Stimulated activated CD8-positive, alpha-beta memory T cell treated with anti-CD3 and anti-CD28 coated beads, Interleukin-4, amount 100 ng/mL, for 24 hours (primary cell): ENCODE data around the gene BMERB1.
"Not testable (repeated sequence)": the region's sequence is repeated elsewhere in the genome, so short reads cannot be mapped to it uniquely, and the experiment has no call there.

Experiments
- DNase-seq: peaks from one replicate; pipeline ENCODE4 v3.0.0-alpha.2; 2020; ENCODE audit warnings: low read depth

BMERB1 gene

GRCh38 chr16:15425861-15426260, 8.5 kb upstream of the BMERB1 start:
- no peak for DNase-seq

- no peak for DNase-seq
These were observed 7.6 kb upstream of the BMERB1 start for GRCh38 chr16:15426796-15427195.

GRCh38 chr16:15427648-15428239, 6.6 kb upstream of the BMERB1 start:
- peak; percentile 41 for DNase-seq

- DNase-seq: not testable (repeated sequence)
These were observed 3.5 kb upstream of the BMERB1 start for GRCh38 chr16:15430884-15431283.

- DNase-seq: no peak
These were observed 336 bp upstream of the BMERB1 start for GRCh38 chr16:15434079-15434424.

- no peak for DNase-seq
These were observed 952 bp downstream of the BMERB1 start for GRCh38 chr16:15435216-15435864.

- DNase-seq: no peak
These were observed 4.7 kb downstream of the BMERB1 start for GRCh38 chr16:15439102-15439501.

- no peak for DNase-seq
These were observed 5.1 kb downstream of the BMERB1 start for GRCh38 chr16:15439521-15439920.

- no peak for DNase-seq
These were observed 6.5 kb downstream of the BMERB1 start for GRCh38 chr16:15440852-15441251.

- DNase-seq: not testable (repeated sequence)
These were observed 7.8 kb downstream of the BMERB1 start for GRCh38 chr16:15442140-15442539.

GRCh38 chr16:15443753-15444152, 9.4 kb downstream of the BMERB1 start:
- DNase-seq: no peak

GRCh38 chr16:15444264-15444663, 9.9 kb downstream of the BMERB1 start:
- DNase-seq: no peak

- DNase-seq: no peak
These were observed 11.1 kb downstream of the BMERB1 start for GRCh38 chr16:15445450-15445849.

- DNase-seq: no peak
These were observed 12.5 kb downstream of the BMERB1 start for GRCh38 chr16:15446901-15447300.

GRCh38 chr16:15450624-15451023, 16.2 kb downstream of the BMERB1 start:
- DNase-seq: no peak

GRCh38 chr16:15451098-15451731, 16.8 kb downstream of the BMERB1 start:
- no peak for DNase-seq

GRCh38 chr16:15452246-15452855, 18.0 kb downstream of the BMERB1 start:
- DNase-seq: no peak

GRCh38 chr16:15453296-15453695, 18.9 kb downstream of the BMERB1 start:
- not testable (repeated sequence) for DNase-seq

GRCh38 chr16:15454933-15455332, 20.5 kb downstream of the BMERB1 start:
- DNase-seq: not testable (repeated sequence)

GRCh38 chr16:15457400-15457799, 23.0 kb downstream of the BMERB1 start:
- no peak for DNase-seq

GRCh38 chr16:15457958-15458357, 23.6 kb downstream of the BMERB1 start:
- no peak for DNase-seq

GRCh38 chr16:15459791-15460190, 25.4 kb downstream of the BMERB1 start:
- DNase-seq: no peak

GRCh38 chr16:15460601-15461000, 26.2 kb downstream of the BMERB1 start:
- DNase-seq: no peak
